GM23338 (cell line): ENCODE measurements around the gene AKT1S1. TPM values are rescaled to one million over a fixed set of nuclear protein-coding genes. Genes with fewer than 3 reads are reported as not detected.

Source experiments
- ATAC-seq: fragments of 200-7000 bp; cut with Tn5 transposase; 3 replicates; pipeline ENCODE4 v1.9.1; 2020
- DNase-seq: peaks from one replicate; pipeline ENCODE4 v3.0.0-alpha.2; 2015; ENCODE audit warnings: low spot score
- H2AFZ ChIP-seq: fragments of 200-600 bp; sonication (generic); 2 replicates; pipeline ENCODE4 v1.8.0; 2016; ENCODE audit warnings: antibody characterized with exemption, mild to moderate bottlenecking, moderate library complexity
- H3F3A ChIP-seq: fragments of 200-600 bp; sonication (generic); replicated peaks from 2 replicates; pipeline ENCODE4 v1.8.0; 2017; ENCODE audit warnings: antibody characterized with exemption, mixed run types, low read depth
- H3K27ac ChIP-seq: fragments of 200-600 bp; sonication (generic); 2 replicates; pipeline ENCODE4 v1.6.1; 2016; ENCODE audit warnings: low read depth
- H3K27me3 ChIP-seq: fragments of 200-600 bp; sonication (generic); 2 replicates; pipeline ENCODE4 v1.8.0; 2016; ENCODE audit warnings: mild to moderate bottlenecking, mixed run types, moderate library complexity; ENCODE audit not compliant: insufficient read depth
- H3K36me3 ChIP-seq: fragments of 200-600 bp; sonication (generic); 2 replicates; pipeline ENCODE4 v1.8.0; 2016; ENCODE audit warnings: mild to moderate bottlenecking; ENCODE audit not compliant: insufficient read depth
- H3K4me1 ChIP-seq: fragments of 200-600 bp; sonication (generic); 2 replicates; pipeline ENCODE4 v1.8.0; 2016; ENCODE audit warnings: mild to moderate bottlenecking, moderate library complexity; ENCODE audit not compliant: insufficient read depth
- H3K4me2 ChIP-seq: fragments of 200-600 bp; sonication (generic); 2 replicates; pipeline ENCODE4 v1.7.1; 2017; ENCODE audit warnings: mixed run types
- H3K4me3 ChIP-seq: fragments of 200-600 bp; sonication (generic); 2 replicates; pipeline ENCODE4 v1.6.1; 2016; ENCODE audit warnings: mixed run types
- H3K79me2 ChIP-seq: fragments of 200-600 bp; sonication (generic); replicated peaks from 2 replicates; pipeline ENCODE4 v1.8.0; 2017; ENCODE audit warnings: mild to moderate bottlenecking; ENCODE audit not compliant: insufficient read depth
- H3K9me2 ChIP-seq: fragments of 200-600 bp; sonication (generic); 2 replicates; pipeline ENCODE4 v1.8.0; 2017; ENCODE audit not compliant: insufficient read depth
- H4K20me1 ChIP-seq: fragments of 200-600 bp; sonication (generic); replicated peaks from 2 replicates; pipeline ENCODE4 v1.8.0; 2017; ENCODE audit warnings: mild to moderate bottlenecking; ENCODE audit not compliant: insufficient read depth
- H3K27ac Mint-ChIP-seq: 2 replicates; pipeline ENCODE4 v1.8.0; 2020; ENCODE audit warnings: inconsistent platforms, mild to moderate bottlenecking, moderate library complexity, mixed read lengths
- H3K27me3 Mint-ChIP-seq: 3 replicates; pipeline ENCODE4 v1.8.0; 2022; ENCODE audit warnings: low read depth, mild to moderate bottlenecking, moderate library complexity, mixed read lengths, inconsistent platforms; ENCODE audit not compliant: insufficient read depth, poor library complexity
- H3K36me3 Mint-ChIP-seq: 3 replicates; pipeline ENCODE4 v1.8.0; 2021; ENCODE audit warnings: low read depth, mild to moderate bottlenecking, inconsistent platforms, moderate library complexity, mixed read lengths
- H3K4me1 Mint-ChIP-seq: 3 replicates; pipeline ENCODE4 v1.8.0; 2020; ENCODE audit warnings: mild to moderate bottlenecking, inconsistent platforms, mixed read lengths
- H3K4me3 Mint-ChIP-seq: 3 replicates; pipeline ENCODE4 v1.8.0; 2021; ENCODE audit warnings: moderate library complexity, mild to moderate bottlenecking, inconsistent platforms, mixed read lengths
- H3K9me3 Mint-ChIP-seq: 3 replicates; pipeline ENCODE4 v1.8.0; 2020; ENCODE audit warnings: moderate library complexity, mild to moderate bottlenecking, inconsistent platforms, mixed read lengths
- CREB1 ChIP-seq: fragments of 250-450 bp; sonication (Bioruptor Pico); IDR thresholded peaks from 2 replicates; pipeline ENCODE4 v1.5.0; 2020; ENCODE audit warnings: low read depth, mild to moderate bottlenecking, moderate library complexity
- CTCF ChIP-seq, 2 experiments: fragments of 200-600 bp in 1 of 2; sonication (generic) in 1 of 2; conservative IDR thresholded peaks; 2 replicates each; pipeline versions ENCODE4 v1.5.1 to v1.6.1; 2016 to 2017; ENCODE audit warnings: antibody characterized with exemption in 2 of 2, low read depth in 2 of 2, mild to moderate bottlenecking in 2 of 2, moderate library complexity in 1 of 2
- EZH2 ChIP-seq: fragments of 200-600 bp; sonication (generic); IDR thresholded peaks from one replicate; pipeline ENCODE4 v1.8.0; 2017; ENCODE audit warnings: antibody characterized with exemption, mild to moderate bottlenecking, low read depth; ENCODE audit not compliant: unreplicated experiment
- EZH2phosphoT487 ChIP-seq: fragments of 200-600 bp; sonication (generic); IDR thresholded peaks from one replicate; pipeline ENCODE4 v1.8.1; 2018; ENCODE audit warnings: antibody characterized with exemption; ENCODE audit not compliant: unreplicated experiment
- JUNB ChIP-seq: IDR thresholded peaks from one replicate; pipeline ENCODE4 v1.6.1; 2016; ENCODE audit warnings: antibody characterized with exemption; ENCODE audit not compliant: unreplicated experiment
- REST ChIP-seq: IDR thresholded peaks from one replicate; pipeline ENCODE4 v1.6.1; 2018; ENCODE audit warnings: antibody characterized with exemption; ENCODE audit not compliant: unreplicated experiment
- STAT1 ChIP-seq: IDR thresholded peaks from one replicate; pipeline ENCODE4 v1.6.1; 2016; ENCODE audit warnings: antibody characterized with exemption; ENCODE audit not compliant: unreplicated experiment
- ZNF114 ChIP-seq: fragments of 250-450 bp; sonication (Bioruptor Pico); IDR thresholded peaks from 2 replicates; pipeline ENCODE4 v1.5.0; 2020; ENCODE audit warnings: mild to moderate bottlenecking, moderate library complexity
- polyA plus RNA-seq: library from polyadenylated mRNA; unstranded; fragments of >200 nt; fragmentation: Nextera tagmentation; extraction: Ambion mirVana; gene quantifications from 2 replicates; pipeline ENCODE4 v1.2.1, GENCODE V29; 2016
- total RNA-seq: library from RNA; depleted of rRNA; stranded (reverse); fragments of >200 nt; shearing (Covaris generic); gene quantifications from 2 replicates; pipeline ENCODE4 v1.2.3, GENCODE V29; 2014
- TF ChIP-seq, protein P1 (sequence below): fragments of 250-450 bp; sonication (Bioruptor Pico); IDR thresholded peaks from 2 replicates; pipeline ENCODE4 v1.5.0; 2020; ENCODE audit warnings: mild to moderate bottlenecking, moderate library complexity

AKT1S1 gene
- total and polyA plus RNA-seq, 2 experiments from 2014 or later, result 21.5 to 28.6 TPM

DNA sequence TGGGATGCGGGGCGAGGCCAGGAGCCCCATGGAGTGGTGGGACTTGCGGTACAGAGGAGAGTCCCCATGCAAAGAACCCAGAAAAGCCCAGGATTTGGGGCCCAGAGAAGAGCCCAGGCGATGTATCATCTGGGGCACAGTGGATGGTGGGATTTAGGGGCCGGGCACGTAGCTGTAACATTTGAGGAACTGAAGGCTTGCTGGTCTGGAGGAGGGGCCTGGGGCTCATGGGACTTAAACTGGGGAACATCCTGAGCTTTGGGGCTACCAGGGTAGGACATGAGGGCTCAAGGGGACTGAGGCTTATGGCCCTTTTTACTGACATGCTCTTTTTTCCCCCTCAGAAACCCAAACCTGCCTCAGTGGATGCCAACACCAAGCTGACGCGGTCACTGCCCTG is 45.6 kb downstream of the AKT1S1 start:
- Histone ChIP-seq H3F3A (no peaks in the 10 kb centered on the region), H3K9me2 (no peaks in the 10 kb centered on the region), H3K4me3 (no peak overlapping the region), H2AFZ (no peak overlapping the region), H3K4me1 (no peaks in the 10 kb centered on the region), H3K27me3 (no peaks in the 10 kb centered on the region), H3K27ac (no peak overlapping the region), H3K36me3 (no peaks in the 10 kb centered on the region), H3K4me2 (no peak overlapping the region), H3K79me2 (no peaks in the 10 kb centered on the region), H4K20me1 (no peaks in the 10 kb centered on the region; the same call in 1 of the 2 replicates)
- no peak overlapping the region for H3K27ac Mint-ChIP-seq
- H3K9me3 Mint-ChIP-seq, result no peaks in the 10 kb centered on the region; the same call in 1 of the 3 replicates
- DNase-seq (no peak), ATAC-seq (no peak)
- H3K4me3 Mint-ChIP-seq, result no peak overlapping the region
- H3K36me3 Mint-ChIP-seq, result peaks cover 27% of the 10 kb centered on the region
- H3K4me1 Mint-ChIP-seq, result no peaks in the 10 kb centered on the region; the same call in 2 of the 3 replicates
- peaks cover 10% of the 10 kb centered on the region for H3K27me3 Mint-ChIP-seq
- TF ChIP-seq CREB1 (CRISPR knock-in tag) (no peak), REST (no peak), EZH2phosphoT487 (no peak), STAT1 (no peak), EZH2 (no peak), JUNB (no peak), ZNF114 (CRISPR knock-in tag) (no peak), CTCF (conservative IDR thresholded peaks at IDR 0.05; ENCODE audit: low read depth in 2 of 2) (no peak)
- TF ChIP-seq, protein P1, sequence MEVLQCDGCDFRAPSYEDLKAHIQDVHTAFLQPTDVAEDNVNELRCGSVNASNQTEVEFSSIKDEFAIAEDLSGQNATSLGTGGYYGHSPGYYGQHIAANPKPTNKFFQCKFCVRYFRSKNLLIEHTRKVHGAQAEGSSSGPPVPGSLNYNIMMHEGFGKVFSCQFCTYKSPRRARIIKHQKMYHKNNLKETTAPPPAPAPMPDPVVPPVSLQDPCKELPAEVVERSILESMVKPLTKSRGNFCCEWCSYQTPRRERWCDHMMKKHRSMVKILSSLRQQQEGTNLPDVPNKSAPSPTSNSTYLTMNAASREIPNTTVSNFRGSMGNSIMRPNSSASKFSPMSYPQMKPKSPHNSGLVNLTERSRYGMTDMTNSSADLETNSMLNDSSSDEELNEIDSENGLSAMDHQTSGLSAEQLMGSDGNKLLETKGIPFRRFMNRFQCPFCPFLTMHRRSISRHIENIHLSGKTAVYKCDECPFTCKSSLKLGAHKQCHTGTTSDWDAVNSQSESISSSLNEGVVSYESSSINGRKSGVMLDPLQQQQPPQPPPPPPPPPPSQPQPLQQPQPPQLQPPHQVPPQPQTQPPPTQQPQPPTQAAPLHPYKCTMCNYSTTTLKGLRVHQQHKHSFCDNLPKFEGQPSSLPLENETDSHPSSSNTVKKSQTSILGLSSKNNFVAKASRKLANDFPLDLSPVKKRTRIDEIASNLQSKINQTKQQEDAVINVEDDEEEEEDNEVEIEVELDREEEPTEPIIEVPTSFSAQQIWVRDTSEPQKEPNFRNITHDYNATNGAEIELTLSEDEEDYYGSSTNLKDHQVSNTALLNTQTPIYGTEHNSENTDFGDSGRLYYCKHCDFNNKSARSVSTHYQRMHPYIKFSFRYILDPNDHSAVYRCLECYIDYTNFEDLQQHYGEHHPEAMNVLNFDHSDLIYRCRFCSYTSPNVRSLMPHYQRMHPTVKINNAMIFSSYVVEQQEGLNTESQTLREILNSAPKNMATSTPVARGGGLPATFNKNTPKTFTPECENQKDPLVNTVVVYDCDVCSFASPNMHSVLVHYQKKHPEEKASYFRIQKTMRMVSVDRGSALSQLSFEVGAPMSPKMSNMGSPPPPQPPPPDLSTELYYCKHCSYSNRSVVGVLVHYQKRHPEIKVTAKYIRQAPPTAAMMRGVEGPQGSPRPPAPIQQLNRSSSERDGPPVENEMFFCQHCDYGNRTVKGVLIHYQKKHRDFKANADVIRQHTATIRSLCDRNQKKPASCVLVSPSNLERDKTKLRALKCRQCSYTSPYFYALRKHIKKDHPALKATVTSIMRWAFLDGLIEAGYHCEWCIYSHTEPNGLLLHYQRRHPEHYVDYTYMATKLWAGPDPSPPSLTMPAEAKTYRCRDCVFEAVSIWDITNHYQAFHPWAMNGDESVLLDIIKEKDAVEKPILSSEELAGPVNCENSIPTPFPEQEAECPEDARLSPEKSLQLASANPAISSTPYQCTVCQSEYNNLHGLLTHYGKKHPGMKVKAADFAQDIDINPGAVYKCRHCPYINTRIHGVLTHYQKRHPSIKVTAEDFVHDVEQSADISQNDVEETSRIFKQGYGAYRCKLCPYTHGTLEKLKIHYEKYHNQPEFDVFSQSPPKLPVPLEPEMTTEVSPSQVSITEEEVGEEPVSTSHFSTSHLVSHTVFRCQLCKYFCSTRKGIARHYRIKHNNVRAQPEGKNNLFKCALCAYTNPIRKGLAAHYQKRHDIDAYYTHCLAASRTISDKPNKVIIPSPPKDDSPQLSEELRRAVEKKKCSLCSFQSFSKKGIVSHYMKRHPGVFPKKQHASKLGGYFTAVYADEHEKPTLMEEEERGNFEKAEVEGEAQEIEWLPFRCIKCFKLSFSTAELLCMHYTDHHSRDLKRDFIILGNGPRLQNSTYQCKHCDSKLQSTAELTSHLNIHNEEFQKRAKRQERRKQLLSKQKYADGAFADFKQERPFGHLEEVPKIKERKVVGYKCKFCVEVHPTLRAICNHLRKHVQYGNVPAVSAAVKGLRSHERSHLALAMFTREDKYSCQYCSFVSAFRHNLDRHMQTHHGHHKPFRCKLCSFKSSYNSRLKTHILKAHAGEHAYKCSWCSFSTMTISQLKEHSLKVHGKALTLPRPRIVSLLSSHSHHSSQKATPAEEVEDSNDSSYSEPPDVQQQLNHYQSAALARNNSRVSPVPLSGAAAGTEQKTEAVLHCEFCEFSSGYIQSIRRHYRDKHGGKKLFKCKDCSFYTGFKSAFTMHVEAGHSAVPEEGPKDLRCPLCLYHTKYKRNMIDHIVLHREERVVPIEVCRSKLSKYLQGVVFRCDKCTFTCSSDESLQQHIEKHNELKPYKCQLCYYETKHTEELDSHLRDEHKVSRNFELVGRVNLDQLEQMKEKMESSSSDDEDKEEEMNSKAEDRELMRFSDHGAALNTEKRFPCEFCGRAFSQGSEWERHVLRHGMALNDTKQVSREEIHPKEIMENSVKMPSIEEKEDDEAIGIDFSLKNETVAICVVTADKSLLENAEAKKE, result no peak
